Measurements from ENCODE around the gene PSAP. TPM values are rescaled to one million over a fixed set of nuclear protein-coding genes. Genes with fewer than 3 reads are reported as not detected.
"Not testable (repeated sequence)": the region's sequence is repeated elsewhere in the genome, so short reads cannot be mapped to it uniquely, and the experiment has no call there.

Gene PSAP
- total RNA-seq, 1 experiment from 2014 or later: 565 TPM

DNA sequence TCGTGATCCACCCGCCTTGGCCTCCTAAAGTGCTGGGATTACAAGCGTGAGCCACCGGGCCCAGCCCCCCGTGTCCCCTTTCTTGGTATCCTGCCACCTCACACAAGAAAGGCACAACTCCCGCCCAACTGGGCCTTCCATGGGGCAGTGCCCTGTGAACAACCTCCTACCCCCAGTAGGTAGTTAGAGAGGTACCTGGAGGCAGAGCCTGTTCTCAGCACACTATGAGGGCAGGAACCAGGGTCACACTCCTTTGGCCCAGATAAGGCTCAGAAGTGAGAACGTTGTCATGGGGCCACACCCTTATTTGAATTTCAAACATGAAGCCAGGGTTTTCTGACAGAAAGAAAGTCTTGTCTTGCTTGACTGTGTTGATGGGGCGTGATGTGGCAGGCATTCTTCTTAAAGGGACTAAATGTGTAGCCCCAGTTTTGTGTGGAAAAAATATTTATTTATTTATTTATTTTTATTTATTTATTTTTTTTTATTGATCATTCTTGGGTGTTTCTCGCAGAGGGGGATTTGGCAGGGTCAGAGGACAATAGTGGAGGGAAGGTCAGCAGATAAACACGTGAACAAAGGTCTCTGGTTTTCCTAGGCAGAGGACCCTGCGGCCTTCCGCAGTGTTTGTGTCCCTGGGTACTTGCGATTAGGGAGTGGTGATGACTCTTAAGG is 23.8 kb upstream of the PSAP start:
- not testable (repeated sequence) for DNase-seq (ENCODE audit: low spot score)

DNA sequence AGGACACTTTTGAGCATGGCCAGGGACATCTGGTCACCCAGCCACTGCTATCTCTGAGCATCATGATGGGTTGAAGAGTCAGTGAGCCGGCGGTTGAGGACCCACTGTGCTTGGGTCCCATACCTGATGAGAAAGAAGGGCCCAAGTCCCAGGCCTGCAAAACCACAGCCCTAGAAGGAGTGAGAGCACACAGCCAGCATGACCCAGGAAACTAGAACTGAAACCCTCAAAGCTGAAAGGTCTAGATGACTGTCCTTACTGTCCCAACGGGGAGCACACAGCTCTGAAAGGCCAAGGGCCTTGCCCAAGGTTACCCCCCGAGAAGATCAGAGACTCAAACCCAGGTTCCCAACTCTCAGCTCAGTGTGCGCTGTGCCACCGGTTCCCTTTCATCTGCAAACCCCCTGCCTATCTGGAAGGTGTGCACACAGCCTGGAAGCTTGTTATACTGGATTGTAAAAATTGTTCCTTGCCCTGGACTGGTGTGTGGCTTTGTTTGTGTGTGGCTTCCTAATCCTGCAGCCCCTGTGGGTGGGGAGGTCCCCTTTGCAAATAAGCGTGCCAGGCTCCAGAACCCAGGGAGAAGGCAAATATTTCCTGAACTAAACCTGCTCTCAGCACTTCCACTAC is 22.6 kb upstream of the PSAP start:
- DNase-seq (ENCODE audit: low spot score): no peak

DNA sequence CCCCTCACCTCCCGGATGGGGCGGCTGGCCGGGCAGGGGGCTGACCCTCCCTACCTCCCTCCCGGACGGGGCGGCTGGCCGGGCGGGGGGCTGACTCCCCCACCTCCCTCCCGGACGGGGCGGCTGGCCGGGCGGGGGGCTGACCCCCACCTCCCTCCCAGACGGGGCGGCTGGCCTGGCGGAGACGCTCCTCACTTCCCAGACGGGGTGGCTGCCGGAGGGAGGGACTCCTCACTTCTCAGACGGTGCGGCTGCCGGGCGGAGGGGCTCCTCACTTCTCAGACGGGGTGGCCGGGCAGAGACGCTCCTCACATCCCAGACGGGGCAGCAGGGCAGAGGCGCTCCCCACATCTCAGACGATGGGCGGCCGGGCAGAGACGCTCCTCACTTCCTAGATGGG is 18.6 kb upstream of the PSAP start:
- not testable (repeated sequence) for DNase-seq (ENCODE audit: low spot score)

DNA sequence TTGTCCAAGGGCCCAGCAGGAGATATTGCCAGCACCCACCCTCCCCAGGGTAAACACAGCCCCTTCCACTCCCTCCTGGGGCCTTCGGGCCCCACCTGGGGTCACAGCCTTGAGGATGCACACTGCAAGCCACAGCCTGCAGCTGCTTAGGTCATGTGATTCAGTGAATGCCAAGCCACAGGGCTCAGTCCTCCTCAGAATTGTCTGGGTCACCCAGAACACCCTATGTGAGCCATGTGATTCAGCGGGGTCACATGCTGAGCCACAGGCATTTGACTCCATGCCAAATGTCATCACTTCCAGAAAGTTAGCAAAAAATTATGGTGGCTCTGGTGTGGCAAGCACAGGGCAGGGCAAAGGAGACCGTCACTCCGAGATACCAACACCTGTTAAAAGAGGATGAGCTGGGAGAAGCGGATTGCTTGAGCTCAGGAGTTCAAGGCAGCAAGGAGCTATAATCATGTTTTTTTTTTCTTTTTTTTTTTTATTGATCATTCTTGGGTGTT is 17.2 kb upstream of the PSAP start:
- peak; percentile 64 for DNase-seq (ENCODE audit: low spot score)

DNA sequence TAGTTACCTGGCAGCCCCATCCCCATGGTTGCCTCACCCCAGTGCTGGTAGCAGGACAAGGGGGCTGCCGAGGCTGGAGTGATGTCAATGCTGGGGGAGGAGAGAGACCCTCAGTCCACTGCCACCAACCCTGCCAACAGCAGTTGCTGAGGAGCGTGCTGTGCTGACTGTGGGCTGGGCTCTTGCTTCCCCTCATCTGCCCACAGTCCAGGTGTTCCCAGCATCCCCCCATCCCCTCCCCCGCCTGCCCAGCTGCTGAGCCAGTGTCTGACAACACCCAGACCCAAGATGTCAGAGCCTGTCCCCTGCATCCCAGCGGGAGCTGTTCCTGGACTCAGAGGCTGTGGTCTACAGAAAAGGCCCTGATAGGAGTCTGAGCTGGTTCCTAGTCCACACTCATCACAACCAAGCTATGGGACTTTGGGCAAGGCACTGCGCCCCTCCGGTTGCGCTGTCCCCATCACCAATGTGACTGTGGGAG is 14.6 kb upstream of the PSAP start:
- DNase-seq (ENCODE audit: low spot score): no peak

DNA sequence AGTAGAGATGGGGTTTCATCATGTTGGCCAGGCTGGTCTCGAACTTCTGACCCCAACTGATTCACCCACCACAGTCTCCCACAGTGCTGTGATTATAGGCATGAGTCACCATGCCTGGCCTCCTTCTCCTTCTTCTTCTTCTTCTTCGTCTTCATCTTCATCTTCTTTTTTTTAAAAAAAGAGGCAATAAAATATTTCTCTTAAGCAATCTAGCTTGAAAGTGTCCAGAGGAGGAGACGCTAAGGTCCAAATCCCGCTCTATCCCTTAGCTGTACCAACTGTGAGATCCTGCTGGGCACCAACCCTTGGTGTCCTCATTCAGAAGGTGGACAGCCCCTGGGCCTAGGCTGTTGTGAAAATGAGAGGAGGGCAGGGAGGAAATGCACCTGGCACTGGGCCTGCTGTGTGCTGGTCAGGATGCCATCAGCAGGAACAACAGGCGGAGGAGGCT is 13.9 kb upstream of the PSAP start:
- no peak for DNase-seq (ENCODE audit: low spot score)

DNA sequence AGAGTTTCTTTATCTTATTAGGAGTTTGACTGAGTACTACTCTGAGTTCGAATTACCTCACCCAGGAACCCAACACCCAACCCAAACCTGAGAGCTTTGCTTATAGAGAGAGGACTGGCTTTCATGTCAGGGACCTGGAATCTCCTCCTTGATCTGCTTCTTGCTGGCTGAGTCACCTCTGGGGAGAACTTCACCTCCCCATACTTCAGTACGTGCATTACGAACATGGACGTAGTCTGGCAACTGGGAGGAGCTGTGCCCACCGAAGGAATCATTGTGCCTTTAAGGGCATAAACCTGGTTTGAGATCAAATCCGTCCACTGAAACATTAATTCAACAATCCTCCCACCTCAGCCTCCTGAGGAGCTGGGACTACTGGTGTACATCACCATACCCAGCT is 12.2 kb upstream of the PSAP start:
- DNase-seq (ENCODE audit: low spot score): no peak

DNA sequence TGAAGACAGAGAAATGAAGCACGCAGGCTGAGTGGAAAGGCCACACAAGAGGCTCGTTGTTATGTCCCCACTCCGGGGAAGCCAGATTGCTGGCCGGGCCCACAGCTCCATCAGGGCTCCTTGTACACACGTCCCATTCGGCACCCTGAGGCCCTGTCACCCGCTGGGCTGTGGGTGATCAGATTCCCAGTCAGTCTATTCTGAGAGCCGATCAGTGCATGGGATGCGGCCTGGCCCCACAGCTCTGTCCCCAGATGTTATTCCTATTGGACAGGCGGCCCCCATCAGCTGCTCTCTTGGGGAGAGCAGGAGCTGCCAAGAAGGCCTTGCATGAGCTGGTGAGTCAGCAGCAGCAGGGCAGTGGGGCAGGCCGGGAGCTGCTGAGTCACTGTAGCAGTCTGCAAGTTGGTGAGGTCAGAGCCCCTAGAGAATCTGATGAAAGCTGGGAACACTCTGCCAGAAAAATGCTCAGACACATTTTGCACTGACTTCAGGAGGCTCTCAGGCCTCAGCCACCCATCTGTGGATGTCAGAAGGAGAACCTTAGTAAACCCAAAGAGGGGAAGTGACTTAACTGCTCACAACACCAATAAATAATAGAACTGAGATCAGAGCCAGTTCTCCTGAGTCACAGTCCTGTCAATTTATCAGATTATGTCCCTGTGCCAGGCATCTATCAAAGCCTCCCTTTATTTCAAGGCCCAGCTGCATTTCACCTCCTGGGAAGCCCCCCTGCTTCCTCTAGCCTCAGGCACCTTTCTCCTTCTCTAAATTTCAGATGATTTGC is 9.4 kb upstream of the PSAP start:
- peak; percentile 84 for DNase-seq (ENCODE audit: low spot score)

DNA sequence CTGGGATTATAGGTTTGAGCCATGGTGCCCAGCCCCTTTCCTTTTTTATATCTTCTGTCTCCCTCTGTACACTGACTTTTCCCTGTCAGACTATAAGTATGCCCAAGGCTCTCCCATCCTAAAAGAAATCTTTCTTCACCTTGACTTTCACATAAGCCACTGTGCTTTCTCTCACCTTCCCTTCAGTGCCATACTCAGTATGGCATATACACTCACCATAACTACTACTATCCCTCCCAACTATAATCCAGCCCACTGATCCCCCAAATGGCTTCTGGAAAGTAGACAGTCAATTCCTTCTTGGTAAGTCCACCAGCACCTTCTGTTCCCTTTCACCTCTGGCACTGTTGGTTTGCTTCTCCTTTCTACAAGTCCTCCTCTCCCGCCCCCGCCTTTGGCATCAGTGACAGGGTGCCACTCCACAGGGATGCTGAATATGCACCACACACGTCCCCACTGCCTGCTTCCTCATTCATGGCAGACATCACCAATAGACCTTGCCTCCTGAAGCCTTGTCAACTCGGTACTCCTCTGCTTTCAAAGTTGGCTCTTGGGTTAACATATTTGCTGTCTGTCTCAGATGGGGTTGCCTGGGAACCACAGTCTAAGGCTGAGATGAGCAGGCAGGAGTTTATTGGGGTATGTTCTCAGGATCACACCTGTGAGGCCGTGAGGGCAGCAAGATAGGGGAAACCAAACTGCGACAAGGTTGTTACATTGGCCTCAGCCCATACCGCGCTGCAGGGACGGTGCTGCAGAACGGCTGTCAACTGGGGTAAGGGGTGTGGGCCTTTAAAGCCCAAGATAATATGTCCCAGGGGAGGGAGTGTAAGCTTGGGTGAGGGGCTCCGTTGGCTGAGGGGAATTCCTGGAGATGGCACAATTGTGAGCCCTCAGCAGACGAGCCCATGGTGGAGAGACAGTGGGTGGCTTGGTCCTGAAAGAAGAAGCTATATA is 7.2 kb upstream of the PSAP start:
- DNase-seq (ENCODE audit: low spot score): no peak

DNA sequence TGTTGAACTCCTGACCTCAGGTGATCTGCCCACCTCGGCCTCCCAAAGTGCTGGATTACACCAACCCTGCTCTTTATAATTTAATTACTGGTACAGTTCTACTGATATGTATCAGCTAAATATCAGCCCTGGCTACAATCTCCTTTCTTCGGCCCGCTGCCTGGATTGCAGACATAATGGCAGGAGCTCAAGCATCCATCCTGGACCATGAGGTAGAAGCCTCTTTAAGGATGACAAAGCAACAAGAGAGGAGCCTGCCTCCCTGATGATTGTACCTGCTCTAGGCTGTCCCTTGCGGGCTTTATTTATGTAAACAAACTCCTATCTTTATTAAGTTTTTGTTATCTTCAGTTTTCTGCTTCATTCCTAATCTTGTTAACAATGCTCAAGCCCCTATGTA is 5.6 kb upstream of the PSAP start:
- DNase-seq (ENCODE audit: low spot score): no peak

DNA sequence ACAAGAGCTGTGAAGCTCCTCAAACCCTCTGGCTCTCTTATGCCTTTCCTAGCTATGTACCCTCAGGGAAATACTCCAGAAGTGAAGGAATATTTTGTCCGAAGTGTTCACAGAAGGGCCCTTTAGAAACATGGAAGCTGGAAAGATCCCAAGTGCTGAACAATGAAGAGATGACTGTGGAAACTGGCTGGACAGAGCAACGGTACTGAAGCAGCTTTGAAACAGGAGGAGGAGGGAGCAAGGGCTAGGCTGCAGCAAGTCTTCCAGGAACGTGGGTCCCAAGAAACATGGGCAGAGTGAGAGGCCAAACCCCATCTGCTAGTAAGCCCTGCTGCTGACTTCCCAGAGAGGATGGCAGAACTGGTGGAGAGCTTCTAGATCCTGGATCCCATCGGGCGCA is 3.0 kb upstream of the PSAP start:
- DNase-seq (ENCODE audit: low spot score): no peak

DNA sequence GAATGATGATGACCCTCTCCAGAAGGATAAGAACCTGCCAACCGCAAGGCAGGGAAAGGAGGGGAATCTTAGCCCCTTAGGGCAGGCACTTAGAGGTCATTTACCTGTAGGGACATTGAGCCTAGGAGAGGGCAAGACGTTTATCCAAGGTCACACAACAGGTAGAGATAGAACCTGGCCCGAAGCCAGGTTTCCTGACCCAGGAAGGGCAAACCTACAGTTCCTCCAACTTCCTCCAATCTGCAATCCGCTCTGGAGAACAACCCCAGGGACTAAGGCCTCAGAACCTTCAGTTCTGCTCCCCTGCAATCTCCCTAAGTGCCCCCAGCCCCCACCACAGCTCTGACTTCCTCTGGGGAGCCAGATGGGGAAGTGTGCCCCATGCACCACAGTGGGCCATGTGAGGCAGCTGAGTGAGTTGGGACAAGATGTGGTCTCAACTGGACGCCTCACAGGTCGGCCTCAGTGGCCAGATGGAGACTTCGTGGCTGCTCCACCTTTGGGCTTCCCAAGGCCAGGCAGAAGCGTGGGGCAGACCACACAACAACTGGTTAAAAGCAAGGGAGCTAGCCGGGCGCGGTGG is 1.4 kb upstream of the PSAP start:
- DNase-seq (ENCODE audit: low spot score): no peak

DNA sequence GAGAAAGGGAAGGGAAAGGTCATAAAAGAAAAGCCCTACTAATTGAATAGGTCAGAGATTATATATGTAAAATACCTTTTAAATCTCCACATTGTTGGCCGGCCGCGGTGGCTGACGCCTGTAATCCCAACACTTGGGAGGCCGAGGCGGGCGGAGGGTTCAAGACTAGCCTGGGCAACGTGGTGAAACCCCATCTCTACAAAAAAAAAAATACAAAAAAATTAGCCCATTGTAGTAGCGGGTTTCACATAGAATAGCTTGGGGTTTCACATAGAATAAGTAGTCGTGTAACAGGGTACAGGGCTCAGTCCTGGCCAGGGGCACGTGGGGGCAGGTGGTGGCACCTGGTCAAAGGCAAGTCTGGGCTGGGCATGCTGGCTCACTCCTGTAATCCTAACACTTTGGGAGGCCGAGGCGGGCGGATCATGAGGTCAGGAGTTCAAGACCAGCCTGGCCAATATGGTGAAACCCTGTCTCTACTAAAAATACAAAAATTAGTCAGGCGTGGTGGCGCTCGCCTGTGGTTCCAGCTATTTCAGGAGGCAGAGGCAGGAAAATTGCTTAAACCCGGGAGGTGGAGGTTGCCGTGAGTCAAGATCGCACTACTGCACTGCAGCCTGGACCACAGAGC is 529 bp upstream of the PSAP start:
- DNase-seq (ENCODE audit: low spot score): not testable (repeated sequence)

DNA sequence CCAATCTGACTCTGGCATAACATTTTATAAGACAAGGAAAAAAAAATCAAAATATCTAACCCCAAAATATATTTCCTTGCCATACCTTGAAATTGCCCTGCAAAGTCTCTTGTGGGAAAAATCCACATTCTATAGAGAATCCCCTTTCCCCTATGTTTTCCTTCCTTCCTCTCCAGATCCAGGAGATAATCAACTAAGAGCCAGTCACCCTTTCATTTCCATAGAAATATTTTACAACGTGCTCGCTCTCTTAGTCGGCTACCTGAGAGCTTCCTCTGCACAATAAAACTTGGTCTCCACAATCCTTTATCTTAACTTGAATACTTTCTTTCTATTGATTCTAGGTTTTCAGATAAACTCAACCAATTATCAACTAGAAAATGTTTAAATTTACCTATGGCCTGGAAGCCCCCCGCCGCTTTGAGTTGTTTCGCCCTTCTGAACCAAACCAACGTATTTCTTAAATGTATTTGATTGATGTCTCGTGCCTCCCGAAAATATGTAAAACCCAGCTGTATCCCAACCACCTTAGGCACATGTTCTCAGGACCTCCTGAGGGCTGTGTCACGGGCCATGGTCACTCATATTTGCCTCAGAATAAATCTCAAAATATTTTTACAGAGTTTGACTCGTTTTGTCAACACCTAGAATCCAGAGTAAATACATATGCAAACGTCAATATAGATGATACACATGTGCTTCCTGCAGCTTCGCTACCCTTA is 869 bp downstream of the PSAP start:
- peak; percentile 31 for DNase-seq (ENCODE audit: low spot score)

DNA sequence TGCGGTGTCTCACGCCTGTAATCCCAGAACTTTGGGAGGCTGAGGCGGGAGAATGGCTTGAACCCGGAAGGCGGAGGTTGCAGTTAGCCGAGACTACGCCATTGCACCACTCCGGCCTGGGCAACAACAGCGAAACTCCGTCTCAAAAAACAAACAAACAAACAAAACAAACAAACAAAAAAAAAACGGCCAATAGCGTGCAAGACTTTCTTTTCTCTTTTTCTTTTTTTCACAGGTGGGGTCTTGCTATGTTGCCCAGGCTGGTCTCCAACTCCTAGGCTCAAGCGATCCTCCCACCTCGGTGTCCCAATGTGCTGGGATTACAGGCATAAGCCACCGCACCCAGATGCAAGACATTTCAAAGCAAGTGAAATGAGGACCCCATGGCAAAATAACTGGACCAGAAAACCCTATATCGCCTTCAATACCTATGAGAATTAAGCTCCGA is 1.6 kb downstream of the PSAP start:
- DNase-seq (ENCODE audit: low spot score): no peak

DNA sequence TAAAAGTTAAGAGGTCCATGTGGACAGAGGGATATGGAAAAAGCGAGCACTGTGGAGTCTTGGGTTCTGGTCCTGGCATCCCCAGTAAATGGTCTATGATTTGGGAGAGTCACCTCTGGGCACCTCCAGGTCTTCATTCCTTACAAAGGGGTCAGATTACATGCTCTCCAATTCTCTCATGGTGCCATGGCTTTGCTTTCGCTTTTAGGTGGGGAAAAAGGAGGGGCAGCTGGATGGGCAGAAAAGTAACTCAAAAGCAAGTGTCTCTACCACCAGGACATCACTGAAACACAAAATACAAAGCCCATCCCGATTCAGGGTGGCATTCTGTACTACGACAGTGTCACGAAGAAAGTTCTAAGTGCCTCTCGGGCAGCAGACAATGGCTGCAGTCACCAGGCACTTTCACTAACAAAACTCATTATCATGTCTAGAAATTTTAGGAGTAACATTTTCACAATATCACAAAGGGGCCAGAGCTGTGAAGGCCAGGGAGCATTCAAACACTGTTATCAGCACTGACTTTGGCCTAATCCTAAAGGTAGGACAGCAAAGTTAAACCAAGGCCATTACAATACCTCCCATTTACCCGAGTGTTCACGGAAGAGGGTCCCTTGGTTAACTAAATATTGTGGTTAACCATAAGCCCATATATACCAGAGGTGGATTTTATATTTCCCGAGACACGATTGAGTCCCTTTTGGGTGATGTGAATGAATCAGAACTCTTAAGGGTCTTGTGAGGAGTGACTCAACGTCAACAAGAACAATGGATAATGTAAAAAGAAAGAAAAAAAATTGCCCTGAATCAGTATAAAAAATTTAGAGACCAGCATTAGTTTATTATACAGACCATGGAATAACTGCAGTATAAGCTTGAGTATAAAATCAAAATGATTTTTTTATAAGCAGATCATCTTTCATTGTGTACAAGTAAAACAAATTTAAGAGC is 2.5 kb downstream of the PSAP start:
- no peak for DNase-seq (ENCODE audit: low spot score)

DNA sequence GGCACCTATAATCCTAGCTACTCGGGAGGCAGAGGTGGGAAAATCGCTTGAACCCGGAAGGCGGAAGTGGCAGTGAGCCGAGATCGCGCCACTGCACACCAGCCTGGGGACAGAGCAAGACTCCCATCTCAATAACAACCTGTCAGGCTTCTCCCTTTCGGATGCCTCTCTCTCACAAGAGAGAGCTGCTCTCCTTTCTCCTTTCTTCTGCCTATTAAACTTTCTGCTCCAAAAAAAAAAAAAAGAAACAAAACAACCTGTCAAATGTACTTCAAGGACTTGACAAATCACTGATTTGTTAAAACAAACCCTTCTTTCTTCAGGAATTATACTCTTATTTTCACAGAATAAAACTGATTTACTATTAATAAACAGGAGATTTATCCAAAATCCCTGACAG is 3.6 kb downstream of the PSAP start:
- no peak for DNase-seq (ENCODE audit: low spot score)

DNA sequence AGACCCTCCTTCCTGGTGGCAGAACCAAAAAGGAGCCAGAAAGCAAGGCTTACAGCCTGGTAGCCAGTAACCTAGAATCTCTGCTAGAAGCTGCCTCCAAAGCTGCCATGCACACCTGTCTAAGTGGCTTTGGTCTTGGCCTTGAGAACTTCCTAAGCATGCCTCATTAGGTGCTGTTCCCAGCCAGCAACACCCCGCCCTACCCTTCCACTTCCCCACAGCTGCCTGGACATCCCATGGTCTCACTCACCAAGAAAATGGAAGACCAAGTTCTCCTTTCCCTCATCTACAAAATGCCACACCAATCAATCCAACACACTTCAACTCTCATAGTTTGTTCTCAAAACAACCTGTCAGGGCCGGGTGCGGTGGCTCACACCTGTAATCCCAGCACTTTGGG is 4.2 kb downstream of the PSAP start:
- no peak for DNase-seq (ENCODE audit: low spot score)

Measured in HT-29 (cell line).